NOMO-1 treated with DMSO at 0.1 percent for 48 hours (cell line): ENCODE measurements around the gene ASB5.
"Not testable (repeated sequence)": the region's sequence is repeated elsewhere in the genome, so short reads cannot be mapped to it uniquely, and the experiment has no call there.

Source experiments
- DNase-seq: peaks from one replicate; lab custom pipeline; 2025; ENCODE audit not compliant: unreplicated experiment; lab: John Stamatoyannopoulos, UW

The ASB5 gene

DNA sequence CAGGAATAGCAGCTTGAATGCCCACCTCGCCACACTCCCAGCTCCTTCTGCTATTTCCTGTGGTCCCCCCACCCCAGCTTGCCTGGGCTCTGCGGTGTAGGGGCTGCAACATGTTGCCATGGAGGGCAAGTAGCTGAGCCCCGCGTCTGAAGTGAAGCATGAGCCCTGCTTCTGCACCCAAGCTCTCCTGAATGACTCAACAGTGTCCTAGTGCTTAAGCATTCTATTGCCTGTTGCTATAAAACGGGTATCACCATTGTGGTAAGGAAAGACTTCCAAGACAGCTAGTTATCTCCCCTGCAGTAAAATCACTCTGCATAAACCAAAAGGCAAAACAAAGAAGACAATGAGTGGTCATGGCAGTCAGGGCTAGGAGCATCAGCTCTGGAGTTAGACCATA is 42.3 kb downstream of the ASB5 start:
- DNase-seq: no peak

DNA sequence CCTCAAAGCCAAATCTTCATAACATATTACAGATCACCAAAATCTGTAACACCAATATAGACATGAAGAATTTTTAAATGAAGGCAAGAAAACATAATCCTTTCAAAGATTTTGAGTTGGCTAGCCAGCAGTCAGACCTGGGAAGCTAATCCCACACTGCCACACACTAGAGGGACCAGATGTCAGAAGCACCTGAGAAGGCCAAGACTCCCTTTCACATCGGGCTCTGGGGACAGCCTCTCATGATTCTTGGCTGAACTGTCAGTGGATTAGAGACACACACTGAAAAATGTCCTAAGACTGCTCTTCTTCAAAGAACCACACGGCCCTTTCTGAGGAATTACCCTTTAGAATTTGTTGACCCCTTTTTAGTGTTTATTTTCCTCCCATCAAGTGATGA is 45.5 kb downstream of the ASB5 start:
- DNase-seq: no peak

DNA sequence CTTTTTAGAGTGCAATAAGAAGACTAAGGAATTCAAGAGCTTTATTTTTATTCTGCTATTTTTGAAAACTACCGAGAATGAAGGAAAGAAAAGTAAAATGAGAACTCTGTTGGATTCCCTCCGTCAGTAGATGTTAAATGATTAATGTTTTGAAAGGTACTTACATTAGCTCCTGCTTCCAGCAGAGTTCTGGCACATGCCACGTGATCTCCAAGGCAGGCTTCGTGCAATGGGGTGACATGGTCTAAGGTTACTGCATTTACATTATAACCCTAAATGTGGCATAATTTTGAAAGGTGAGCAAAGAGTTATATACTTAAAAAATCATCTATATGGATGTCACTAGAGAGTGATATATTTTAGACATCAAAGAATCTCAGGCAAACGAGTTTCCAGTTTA is 46.9 kb downstream of the ASB5 start:
- DNase-seq: no peak

DNA sequence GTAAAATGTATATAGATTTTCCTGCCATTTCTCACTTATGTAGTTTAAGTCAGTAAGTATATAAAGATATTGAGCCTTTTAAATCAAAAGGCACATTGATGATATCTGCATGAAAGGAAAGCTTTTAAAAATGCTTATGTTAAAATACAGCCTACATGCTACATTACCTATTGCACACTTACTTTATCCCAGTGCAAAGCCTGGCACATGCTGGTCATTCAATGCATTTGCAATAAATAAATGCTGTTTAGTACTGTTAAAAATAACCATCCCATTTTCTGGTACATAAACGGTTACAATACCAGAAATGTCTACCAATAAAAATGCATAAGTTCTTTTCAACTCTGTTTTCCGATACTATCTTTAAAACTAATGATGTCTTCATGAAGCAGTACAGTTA is 51.5 kb downstream of the ASB5 start:
- no peak for DNase-seq

DNA sequence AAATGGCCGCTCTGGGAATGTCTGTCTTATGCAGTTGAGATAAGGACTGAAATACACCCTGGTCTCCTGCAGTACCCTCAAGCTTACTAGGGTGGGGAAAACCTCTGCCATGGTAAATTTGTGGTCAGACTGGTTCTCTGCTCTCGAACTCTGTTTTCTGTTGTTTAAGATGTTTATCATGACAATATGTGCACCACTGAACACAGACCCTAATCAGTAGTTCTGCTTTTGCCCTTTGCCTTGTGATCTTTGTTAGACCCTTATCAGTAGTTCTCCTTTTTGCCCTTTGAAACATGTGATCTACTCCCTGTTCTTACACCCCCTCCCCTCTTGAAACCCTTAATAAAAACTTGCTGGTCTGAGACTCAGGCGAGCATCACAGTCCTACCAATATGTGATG is 56.7 kb downstream of the ASB5 start:
- DNase-seq: not testable (repeated sequence)

DNA sequence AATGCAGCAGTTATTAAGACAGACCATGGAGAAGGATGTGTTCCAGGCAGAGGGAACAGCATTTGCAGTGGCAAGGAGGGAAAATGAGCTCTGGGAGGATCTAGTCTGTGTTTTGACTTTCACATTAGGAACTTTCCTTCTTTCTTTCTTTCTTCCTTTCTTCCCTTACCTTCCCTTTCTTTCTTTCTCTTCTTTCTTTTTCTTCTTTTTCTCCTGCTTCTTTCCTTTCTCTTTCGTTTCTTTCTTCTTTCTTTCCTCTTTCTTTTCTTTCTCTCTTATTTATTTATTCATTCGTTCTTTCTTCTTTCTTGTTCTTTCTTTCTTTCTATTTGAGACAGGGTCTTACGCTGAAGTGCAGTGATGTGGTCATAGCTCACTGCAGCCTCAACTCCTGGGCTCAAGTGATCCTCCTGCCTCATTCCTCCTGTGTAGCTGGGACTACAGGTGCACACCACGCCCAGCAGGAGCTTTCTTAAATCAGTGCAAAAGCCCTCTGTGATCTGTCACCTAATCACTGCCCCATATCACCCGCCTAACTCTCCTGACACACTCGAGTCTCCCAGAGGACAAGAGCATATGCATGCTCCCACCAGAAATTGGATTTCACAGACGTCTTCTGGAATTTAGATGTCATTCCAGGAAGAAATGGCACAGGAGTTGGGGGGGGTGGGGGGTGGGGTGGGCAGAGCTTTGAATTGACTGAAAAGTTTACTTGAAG is 58.3 kb downstream of the ASB5 start:
- DNase-seq: no peak

DNA sequence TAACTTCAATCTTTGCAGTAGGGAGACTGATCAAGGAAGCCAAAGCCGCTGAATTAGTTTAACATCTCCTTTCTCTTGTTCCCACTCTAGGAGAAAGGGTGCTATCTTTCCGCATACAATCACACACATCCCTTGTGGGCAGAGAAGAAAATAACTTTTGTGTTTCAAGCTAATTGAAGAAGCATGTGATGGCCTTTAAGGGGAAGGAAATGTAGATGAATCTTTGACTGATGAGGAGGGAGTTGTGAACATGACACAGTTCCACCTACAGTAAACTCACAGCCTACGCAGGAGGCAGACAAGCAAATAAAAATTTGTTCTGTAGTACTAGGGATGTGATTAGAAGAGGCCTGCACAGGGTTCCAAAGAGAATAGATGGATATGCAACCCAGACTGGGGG is 58.9 kb downstream of the ASB5 start:
- DNase-seq: peak; percentile 21

DNA sequence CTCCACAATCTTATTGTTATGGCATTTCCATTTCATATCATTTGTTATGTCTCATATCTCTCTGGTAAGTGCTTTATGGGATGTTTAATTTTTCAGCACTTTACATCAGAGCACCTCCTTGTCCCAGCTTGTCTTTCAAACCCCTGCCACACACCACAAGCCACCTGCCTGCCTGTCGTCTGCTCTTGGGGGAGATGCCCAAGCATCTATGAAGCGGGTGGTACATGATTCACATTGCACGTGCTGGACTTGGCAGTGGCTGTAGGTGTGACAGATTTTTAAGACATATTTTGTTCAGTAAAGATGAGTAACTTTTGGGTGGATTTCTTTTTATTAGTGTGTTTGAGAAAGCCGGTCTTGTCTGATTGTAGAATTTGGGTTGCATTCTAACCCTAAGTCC is 59.5 kb downstream of the ASB5 start:
- DNase-seq: no peak

DNA sequence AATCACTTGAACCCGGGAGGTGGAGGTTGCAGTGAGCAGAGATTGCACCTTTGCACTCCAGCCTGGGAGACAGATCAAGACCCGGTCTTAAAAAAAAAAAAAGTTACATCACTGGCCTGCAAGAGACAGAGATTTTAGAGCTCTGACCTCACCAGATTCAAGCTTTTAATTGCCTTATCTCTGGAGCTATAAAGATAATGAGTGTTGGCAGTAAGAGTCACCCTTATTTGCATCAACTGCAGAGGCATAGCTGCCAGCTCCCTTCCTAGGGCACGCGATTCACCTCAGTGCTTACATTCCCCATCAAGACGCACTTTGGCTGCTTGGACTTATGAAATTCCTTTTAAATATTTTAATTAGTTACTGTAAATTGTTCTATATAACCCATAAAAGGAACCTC is 61.2 kb downstream of the ASB5 start:
- DNase-seq: no peak

DNA sequence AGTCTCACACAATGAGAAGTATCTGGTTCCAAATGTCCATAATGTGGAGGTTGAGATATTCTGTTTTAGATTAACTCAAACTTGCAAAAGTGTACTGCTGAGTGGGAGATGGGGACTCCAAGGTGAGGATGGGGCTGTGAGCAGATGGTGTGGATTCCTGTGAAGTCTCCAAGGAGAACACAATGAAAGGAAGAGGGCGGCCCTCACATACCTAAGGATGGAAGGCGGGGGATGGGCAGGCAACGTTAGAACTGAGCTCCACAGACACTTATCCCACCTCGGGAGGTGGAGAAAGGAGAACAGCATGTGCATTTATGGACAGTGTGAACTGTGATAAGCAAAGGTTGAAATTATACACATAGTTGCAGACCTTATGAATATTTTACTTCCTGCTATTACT is 63.7 kb downstream of the ASB5 start:
- DNase-seq: no peak

DNA sequence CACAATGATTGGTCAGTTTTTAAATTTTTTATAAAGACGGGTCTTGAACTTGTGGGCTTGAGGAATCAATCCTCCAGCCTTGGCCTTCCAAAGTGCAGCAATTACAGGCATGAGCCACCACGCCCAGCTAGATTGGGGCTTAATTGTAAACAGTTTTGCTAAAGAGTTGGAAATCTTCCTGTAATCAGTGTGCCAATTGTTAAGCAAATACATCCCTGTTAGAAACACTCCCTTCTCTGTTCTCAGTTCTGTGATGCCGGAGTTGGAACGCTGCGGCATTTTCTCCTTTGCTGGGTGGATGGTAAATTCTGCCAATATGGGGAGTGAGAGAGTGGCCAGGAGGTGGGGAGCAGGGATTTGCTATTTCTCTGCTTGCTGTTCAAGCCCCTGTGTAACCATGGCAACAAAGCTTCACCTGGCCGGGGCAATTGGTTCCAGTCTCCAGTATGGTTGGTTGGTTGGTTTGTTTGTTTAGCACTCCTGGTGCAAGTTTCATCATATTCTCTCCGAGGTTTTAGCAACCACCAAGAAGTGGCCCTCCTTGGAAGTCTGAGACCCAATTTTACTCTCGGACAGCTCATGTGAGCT is 70.6 kb downstream of the ASB5 start:
- DNase-seq: no peak

DNA sequence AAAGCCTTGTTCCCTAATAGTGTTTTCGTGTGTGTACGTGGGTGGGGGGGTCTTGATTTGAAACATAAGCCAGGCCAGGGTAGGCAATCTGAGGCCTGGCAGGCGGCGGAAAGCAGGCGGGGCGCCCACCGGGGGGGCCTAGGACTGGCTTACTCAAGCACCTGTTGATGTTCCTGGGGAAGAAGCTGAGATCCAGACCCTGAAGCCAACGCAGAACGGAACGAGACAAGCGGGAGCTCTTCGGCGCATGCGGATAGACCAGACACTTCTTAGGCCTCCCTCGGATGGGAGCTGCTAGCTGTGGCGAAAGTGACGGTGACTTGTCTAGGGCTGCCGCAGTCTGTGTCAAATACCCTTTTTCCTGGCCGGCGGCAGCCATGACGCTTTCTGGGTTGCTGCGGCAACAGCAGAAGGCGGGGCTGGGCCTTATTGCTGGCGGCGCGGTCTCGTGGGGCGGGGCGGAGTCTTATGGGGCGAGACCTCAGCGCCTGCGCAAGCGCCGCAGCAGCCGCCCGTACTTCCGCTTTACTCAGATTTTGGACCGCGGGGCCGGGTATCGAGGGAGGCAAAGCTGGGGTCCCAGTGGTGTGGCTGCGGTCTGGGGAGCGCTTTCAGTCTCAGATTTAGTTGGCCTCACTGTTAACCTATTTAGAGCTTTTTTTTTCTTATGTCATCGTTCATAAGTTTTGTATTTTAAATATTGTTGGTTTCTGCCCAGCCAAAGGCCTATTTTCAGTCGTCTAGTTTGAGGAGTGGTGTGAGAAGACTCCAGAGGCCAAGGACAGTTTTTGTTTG is 73.6 kb downstream of the ASB5 start, which contains the start of gene SPATA4:
TSS of gene SPATA4 (minus strand) at position 402 of the 795 bp plus-strand sequence. CDS start at position 379, 23 bp downstream.
- peak; percentile 92 for DNase-seq

DNA sequence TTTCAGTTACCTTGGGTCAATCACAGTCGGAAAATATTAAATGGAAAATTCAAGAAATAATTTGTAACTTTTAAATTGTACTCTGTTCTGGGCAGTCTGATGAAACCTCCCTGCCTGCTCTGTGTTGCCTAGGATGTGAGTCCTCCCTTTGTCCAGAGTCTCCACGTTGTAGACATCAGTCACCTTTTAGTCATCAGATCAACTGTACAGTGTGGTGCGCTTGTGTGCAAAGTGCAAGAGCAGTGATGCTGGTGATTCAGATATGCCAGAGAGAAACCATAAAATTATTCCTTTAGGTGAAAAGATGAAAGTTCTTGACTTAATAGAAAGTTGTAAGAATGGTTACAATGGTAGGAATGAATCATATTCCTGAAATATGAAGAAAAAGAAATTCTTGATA is 75.1 kb downstream of the ASB5 start:
- DNase-seq: no peak

DNA sequence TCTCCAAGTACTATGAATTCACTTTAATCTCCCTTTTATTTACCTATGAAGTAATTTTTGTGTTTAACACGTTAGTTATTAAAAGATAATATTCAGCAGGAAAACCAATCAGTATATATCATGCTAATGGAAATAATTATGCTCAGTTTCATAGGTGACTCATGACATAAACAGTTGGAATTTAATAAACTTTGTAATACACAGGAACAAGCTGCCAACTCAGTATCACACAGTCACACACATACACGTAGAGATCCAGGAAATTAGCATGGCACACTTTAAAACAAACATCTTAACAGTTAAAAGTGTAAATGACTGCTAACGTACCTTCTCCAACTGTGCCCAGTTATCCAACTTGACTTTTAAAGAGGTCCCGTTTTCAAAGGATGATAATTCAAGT is 75.9 kb downstream of the ASB5 start:
- no peak for DNase-seq

DNA sequence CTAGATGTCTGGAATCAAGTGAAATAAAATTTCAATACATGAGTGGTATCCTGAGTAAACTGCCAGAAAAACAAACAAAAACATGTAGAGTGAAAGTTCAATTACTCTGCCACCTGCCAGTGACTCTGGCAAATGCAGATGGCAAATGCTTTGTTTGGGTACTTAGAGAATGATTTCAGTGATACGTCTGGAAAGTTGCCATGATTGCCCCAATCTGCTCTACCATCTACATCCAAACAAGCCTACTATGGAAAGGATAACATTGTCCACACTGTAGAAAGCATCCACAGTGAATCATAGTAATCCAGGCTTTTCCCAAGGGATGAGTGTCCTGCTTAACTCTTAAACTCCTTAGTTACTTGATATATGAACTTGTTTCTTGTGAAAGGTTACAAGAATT is 77.0 kb downstream of the ASB5 start:
- no peak for DNase-seq

DNA sequence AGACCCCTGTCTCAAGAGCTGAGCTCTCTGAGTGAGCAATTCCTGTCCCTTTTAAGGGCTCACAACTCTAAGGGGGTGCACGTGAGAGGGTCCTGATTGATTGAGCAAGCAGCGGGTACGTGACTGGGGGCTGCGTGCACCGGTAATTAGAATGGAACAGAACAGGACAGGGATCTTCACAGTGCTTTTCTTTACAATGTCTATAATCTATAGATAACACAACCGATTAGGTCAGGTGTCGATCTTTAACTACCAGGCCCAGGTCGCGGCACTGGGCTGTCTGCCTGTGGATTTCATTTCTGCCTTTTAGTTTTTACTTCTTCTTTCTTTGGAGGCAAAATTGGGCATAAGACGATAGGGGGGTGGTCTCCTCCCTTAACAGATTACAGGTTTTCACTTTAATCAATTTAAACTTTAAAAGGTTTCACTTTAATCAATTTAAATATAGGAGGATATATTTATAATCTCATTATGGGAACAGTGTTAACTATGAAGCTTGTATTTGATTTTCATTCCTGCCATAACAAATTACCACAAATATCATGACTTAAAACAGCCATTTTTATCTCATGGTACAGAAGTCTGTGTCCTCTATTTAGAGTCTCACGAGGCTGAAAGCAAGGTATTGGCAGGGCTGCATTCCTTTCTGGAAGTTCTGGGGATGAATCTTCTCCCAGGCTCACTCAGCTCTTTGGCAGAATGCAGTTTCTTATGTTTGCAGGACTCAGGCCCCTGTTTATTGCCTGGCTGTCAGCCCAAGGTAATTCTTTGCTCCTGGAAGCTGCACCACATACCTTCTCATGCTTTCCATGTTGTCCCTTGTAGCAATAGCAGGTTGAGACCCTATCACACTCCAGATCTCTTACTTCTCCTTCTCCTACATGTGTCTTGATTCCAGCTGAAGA is 78.9 kb downstream of the ASB5 start:
- DNase-seq: no peak

DNA sequence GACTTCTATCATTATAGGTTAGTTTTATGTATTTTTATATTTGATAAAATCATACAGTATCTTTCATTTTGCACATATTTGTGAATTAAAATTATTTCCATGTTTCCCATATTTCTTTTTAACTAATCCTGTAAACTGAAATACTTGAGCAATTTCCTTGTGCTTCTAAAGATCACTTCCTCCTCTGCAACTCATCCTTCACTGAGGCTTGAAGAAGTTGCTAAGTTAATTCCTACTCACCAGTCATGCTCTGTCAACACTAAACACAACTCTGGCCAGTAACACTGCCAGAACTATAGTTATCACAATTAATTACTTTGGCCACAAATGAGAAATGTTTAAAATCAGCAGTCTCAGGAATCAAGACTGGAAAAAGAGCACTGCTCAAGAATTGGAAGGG is 80.4 kb downstream of the ASB5 start:
- peak; percentile 49 for DNase-seq

DNA sequence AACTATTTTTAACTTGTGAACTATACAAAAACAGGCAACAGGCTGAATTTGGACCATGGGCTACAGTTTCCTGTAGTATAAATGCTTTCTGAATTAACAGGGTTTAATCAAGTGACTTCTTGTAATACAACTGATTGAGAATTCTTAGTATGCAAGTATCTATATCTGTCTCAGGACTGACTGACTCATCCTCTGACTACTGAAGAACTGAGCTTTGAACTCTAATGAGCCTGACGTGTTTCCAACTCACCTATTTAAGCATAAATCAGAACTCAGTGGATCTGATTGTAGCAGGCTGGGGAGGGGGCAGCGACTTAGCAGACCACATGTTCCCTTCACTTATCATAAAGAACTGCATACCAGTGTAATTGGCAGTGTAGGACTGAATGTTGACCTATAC is 81.4 kb downstream of the ASB5 start:
- no peak for DNase-seq

DNA sequence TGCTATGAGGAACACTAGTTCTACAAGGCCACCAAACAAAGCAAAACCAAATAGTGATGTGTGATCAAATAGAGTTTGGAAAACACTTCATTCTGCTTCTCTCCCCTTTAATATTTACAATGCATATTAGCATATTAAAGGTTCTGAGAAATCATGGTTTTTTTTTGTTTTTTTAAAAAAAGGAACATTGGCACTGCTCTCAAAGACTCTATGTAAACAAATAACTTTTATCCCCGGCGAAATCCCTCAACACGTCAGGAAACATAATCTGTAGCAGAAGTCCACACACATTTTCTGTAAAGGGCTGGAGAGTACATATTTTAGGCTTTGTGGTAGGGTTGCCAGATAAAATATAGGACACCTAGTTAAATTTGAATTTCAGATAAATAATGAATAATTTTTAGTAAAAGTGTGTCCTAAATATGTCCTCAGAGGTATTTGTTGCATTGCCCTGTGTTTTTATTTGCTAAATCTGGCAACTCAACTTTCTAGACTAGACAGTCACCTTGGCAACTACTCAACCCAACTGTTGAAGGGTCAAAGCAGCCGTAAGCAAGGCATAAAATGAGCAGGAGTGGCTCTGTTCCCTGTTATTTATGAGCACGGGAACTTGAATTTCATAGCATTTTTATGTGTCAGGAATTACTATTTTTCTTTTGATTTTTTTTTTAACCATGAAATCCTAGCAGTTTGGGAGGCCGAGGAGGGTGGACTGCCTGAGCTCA is 82.2 kb downstream of the ASB5 start:
- no peak for DNase-seq

DNA sequence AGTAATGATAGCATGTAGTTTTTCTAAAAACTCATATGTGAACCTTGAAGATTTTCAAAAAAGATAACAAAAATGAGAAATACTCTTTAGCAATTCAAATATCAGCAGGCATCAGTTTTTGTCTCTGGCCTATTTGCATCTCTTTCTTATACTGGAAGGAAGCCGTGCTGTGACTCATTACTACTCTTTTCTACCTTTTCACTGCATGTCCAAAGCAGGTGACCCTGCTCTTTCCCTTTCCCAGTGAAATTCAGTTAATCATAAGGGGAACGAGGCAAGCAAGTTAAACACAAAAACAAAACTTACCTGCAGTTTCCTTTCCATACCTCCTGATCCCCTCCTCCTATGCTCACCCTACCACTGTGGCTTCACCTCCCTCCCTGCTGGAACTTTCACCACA is 83.0 kb downstream of the ASB5 start:
- no peak for DNase-seq

DNA sequence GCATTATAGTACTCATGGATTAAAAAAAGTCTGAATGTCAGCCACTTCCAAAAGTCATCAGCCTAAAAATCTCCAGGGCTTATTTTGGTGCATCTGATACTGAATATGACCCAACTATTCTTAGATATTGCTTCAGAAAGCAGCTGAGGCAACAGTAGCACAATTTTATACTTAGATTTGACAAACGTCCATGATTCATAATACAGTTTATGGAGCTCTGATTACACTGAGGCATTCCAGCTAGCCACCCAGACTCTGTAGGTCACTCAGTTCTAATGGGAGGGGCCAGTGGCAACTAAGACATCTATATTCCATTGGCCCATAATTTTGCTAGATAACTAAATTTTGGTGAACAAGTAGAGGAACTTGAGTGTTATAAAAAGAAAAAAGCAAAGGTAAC is 84.0 kb downstream of the ASB5 start:
- DNase-seq: no peak
